Activated CD4-positive, alpha-beta memory T cell treated with anti-CD3 and anti-CD28 coated beads for 36 hours (primary cell): ENCODE results near the gene MRPL49. TPM values are rescaled to one million over a fixed set of nuclear protein-coding genes. Genes with fewer than 3 reads are reported as not detected.

Experiments used
- CTCF ChIA-PET: fragments of 350-600 bp; sonication (Branson Sonifier 250); formaldehyde crosslinking; loops from one replicate; lab custom pipeline; 2021; ENCODE audit warnings: antibody characterized with exemption, inconsistent platforms; lab: Charles Lee
- POLR2A ChIA-PET: fragments of 350-600 bp; sonication (Branson Sonifier 250); formaldehyde crosslinking; loops from one replicate; lab custom pipeline; 2021; ENCODE audit warnings: antibody characterized with exemption; lab: Charles Lee
- DNase-seq: peaks from one replicate; pipeline ENCODE4 v3.0.0-alpha.2; 2020
- H3K27ac Mint-ChIP-seq: one replicate; pipeline ENCODE4 v1.8.0; 2021; ENCODE audit warnings: mixed read lengths
- H3K27me3 Mint-ChIP-seq: one replicate; pipeline ENCODE4 v1.8.0; 2021; ENCODE audit warnings: mixed read lengths
- H3K36me3 Mint-ChIP-seq: one replicate; pipeline ENCODE4 v1.8.0; 2021; ENCODE audit warnings: mixed read lengths
- H3K4me1 Mint-ChIP-seq: one replicate; pipeline ENCODE4 v1.8.0; 2021; ENCODE audit warnings: low read depth, mixed read lengths
- H3K4me3 Mint-ChIP-seq: one replicate; pipeline ENCODE4 v1.8.0; 2021; ENCODE audit warnings: mild to moderate bottlenecking, mixed read lengths
- H3K9me3 Mint-ChIP-seq: one replicate; pipeline ENCODE4 v1.8.0; 2021; ENCODE audit warnings: mixed read lengths
- intact Hi-C: fragments of 100-400 bp; cut with micrococcal nuclease; formaldehyde crosslinking; loops from one replicate; pipeline ENCODE4 v1.15.1; 2023
- total RNA-seq, 2 experiments: library from RNA; stranded (reverse); gene quantifications; one replicate each; pipeline ENCODE4 v1.2.3, GENCODE V29; 2021

MRPL49 gene
- total RNA-seq, 2 experiments from 2014 or later = 48.5 to 52.5 TPM

DNA sequence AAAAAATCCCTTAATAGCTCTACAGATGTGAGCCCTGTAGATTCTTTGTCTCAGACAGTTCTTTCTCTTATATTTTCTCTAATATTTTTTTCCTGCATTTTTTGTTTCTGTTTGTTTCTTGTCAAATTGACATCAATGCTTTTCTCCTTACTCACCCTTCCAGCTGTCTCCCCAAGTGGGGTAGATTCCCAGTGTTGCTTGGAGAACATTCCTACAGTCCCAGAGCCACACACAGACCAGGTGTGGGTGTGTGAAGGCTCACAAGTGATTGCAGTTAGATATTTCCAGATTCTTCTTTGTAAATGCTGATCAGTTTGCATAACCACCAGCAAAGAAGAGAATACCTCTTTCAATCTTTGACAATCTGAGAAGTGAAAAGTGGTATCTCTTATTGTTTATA is 18.6 kb upstream of the MRPL49 start:
- intact Hi-C loops = no loop called here
- H3K36me3 Mint-ChIP-seq = peaks cover 10% of the 10 kb centered on the region
- H3K4me1 Mint-ChIP-seq = peaks cover 8% of the 10 kb centered on the region
- no peak for DNase-seq
- no peak overlapping the region for H3K27ac Mint-ChIP-seq
- POLR2A ChIA-PET = no interaction called here
- CTCF ChIA-PET = interaction anchor here (1.1 to 13.1 kb wide), 2 partner anchors 8 to 259 kb away, joined by 3 to 122 read pairs; partner anchors contain the start of genes CDC42BPG and TM7SF2
- no peaks in the 10 kb centered on the region for H3K9me3 Mint-ChIP-seq
- no peaks in the 10 kb centered on the region for H3K27me3 Mint-ChIP-seq
- H3K4me3 Mint-ChIP-seq = no peak overlapping the region

DNA sequence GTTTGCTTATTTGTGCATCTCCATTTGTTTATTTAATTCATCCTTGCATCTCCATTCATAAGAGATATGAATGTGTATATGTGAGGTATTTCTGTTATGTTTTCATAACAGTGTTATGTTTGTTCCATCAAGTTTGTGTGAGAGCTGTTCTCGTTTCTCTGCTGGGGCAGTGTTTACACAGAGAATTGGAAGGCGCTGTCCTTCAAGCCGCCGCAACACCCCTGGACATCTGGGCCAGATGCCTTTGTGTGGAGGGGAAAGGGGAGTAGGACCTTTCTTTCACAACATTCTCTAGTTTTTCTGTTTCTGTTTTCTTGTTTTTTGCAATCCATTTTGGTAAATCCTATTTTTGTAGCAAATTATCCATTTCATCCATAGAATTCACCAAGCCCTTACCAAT is 17.5 kb upstream of the MRPL49 start:
- H3K27me3 Mint-ChIP-seq = no peaks in the 10 kb centered on the region

DNA sequence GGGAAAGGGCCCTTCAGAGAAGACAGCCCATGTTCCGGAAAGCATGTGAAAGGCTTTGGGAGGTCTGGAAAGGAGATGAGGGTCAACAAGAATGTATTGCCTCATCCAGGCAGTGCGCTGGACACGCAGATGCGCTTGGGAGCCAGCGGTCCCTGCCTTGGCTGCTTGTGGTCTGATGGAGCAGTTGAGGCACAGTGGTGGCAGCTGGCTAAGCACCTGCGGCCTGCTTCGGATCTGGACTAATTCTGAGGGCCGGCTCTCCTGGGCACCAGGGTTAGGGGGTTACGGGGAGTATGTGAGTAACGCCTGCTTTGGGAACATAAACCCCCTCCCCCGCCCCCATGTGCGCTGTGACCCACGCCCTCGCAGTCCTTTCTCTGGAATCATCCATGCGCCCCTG is 15.0 kb upstream of the MRPL49 start:
- intact Hi-C loops = no loop called here
- no peak for DNase-seq
- no peaks in the 10 kb centered on the region for H3K27me3 Mint-ChIP-seq
- peaks cover 26% of the 10 kb centered on the region for H3K4me1 Mint-ChIP-seq
- ChIA-PET POLR2A (interaction anchor here (0.6 kb wide), 1 partner anchor 7 kb away, joined by 3 read pairs; no protein-coding TSS in a partner anchor), CTCF (interaction anchor here (6.7 kb wide), 1 partner anchor 13 kb away, joined by 72 read pairs; the partner anchor contains the start of genes FAU, MRPL49 and ZNHIT2)
- no peak overlapping the region for H3K4me3 Mint-ChIP-seq
- H3K27ac Mint-ChIP-seq = no peak overlapping the region
- H3K9me3 Mint-ChIP-seq = no peaks in the 10 kb centered on the region
- peaks cover 8% of the 10 kb centered on the region for H3K36me3 Mint-ChIP-seq

More for the DNA sequence above, 17.5 kb upstream of the MRPL49 start:
- H3K4me3 Mint-ChIP-seq = no peak overlapping the region
- no peak for DNase-seq
- H3K27ac Mint-ChIP-seq = peak overlapping the region; percentile 69
- CTCF ChIA-PET = interaction anchor here (0.8 to 13.1 kb wide), 2 partner anchors 7 to 217 kb away, joined by 3 to 122 read pairs; partner anchors contain the start of gene TM7SF2
- peaks cover 4% of the 10 kb centered on the region for H3K4me1 Mint-ChIP-seq
- peaks cover 8% of the 10 kb centered on the region for H3K36me3 Mint-ChIP-seq
- POLR2A ChIA-PET = no interaction called here
- no peaks in the 10 kb centered on the region for H3K9me3 Mint-ChIP-seq
- intact Hi-C loops = no loop called here

- ChIA-PET CTCF (interaction anchor here (0.8 to 6.7 kb wide), 3 partner anchors 12 to 94 kb away, joined by 3 to 72 read pairs (median 46); partner anchors contain the start of genes ARL2, FAU, MRPL49 and ZNHIT2), POLR2A (interaction anchor here (0.6 to 1.5 kb wide), 3 partner anchors 8 to 14 kb away, joined by 3 to 5 read pairs (median 4); partner anchors contain the start of genes FAU, MRPL49 and ZNHIT2)
- H3K4me1 Mint-ChIP-seq = peaks cover 30% of the 10 kb centered on the region
- H3K36me3 Mint-ChIP-seq = peaks cover 8% of the 10 kb centered on the region
- no peak overlapping the region for H3K4me3 Mint-ChIP-seq
- no peak overlapping the region for H3K27ac Mint-ChIP-seq
- no peaks in the 10 kb centered on the region for H3K9me3 Mint-ChIP-seq
- DNase-seq = no peak
- H3K27me3 Mint-ChIP-seq = no peaks in the 10 kb centered on the region
- intact Hi-C loops = no loop called here
Measured at GRCh38 chr11:65107751-65108468, 14.2 kb upstream of the MRPL49 start.

DNA sequence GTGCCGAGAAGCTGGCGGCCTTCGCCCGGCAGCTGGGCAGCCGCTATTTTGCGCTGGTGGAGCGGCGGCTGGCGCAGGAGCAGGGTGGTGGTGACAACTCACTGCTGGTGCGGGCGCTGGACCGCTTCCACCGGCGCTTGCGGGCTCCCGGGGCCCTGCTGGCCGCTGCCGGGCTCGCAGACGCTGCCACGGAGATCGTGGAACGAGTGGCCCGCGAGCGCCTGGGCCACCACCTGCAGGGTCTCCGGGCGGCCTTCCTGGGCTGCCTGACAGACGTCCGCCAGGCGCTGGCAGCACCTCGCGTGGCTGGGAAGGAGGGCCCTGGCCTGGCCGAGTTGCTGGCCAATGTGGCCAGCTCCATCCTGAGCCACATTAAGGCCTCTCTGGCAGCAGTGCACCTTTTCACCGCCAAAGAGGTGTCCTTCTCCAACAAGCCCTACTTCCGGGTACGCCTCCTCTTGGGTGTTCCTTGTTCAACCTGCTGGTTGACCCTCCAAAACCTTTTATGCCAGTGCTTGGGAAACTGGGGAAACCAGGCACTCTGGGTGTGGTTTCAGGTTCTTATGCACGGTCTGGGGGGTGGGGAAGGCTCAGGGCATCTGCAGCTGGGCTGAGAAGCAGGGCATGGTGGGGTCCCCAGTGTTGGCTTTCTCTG is 13.5 kb upstream of the MRPL49 start:
- intact Hi-C loops = no loop called here
- Mint-ChIP-seq H3K36me3 (peaks cover 6% of the 10 kb centered on the region), H3K4me1 (peaks cover 37% of the 10 kb centered on the region), H3K4me3 (no peak overlapping the region), H3K27ac (no peak overlapping the region), H3K27me3 (no peaks in the 10 kb centered on the region), H3K9me3 (no peaks in the 10 kb centered on the region)
- CTCF ChIA-PET = interaction anchor here (0.8 to 6.7 kb wide), 4 partner anchors 10 to 95 kb away, joined by 3 to 122 read pairs (median 59); partner anchors contain the start of genes ARL2, FAU, MRPL49 and VPS51
- POLR2A ChIA-PET = interaction anchor here (1.4 to 1.5 kb wide), 2 partner anchors 9 to 13 kb away, joined by 4 to 5 read pairs; partner anchors contain the start of genes FAU, MRPL49 and ZNHIT2
- DNase-seq = no peak

- peak overlapping the region; percentile 23 for H3K27ac Mint-ChIP-seq
- peaks cover 5% of the 10 kb centered on the region for H3K36me3 Mint-ChIP-seq
- no peaks in the 10 kb centered on the region for H3K9me3 Mint-ChIP-seq
- H3K4me3 Mint-ChIP-seq = no peak overlapping the region
- no peak for DNase-seq
- H3K27me3 Mint-ChIP-seq = no peaks in the 10 kb centered on the region
- intact Hi-C loops = loop anchor here (1.0 to 10.0 kb wide), 4 partner anchors 13 to 865 kb away; partner anchors contain the start of genes CAPN1, FKBP2, PPP1R14B and RASGRP2
- H3K4me1 Mint-ChIP-seq = peaks cover 43% of the 10 kb centered on the region
- ChIA-PET POLR2A (interaction anchor here (1.2 to 1.5 kb wide), 4 partner anchors 8 to 72 kb away, joined by 3 to 7 read pairs (median 4); partner anchors contain the start of genes CAPN1, FAU, MRPL49 and SYVN1), CTCF (interaction anchor here (0.5 to 6.7 kb wide), 19 partner anchors 10 to 263 kb away, joined by 3 to 122 read pairs (median 5); partner anchors contain the start of genes ARL2, CAPN1, FAU and MRPL49)
Measured at GRCh38 chr11:65109231-65110198, 12.6 kb upstream of the MRPL49 start.

DNA sequence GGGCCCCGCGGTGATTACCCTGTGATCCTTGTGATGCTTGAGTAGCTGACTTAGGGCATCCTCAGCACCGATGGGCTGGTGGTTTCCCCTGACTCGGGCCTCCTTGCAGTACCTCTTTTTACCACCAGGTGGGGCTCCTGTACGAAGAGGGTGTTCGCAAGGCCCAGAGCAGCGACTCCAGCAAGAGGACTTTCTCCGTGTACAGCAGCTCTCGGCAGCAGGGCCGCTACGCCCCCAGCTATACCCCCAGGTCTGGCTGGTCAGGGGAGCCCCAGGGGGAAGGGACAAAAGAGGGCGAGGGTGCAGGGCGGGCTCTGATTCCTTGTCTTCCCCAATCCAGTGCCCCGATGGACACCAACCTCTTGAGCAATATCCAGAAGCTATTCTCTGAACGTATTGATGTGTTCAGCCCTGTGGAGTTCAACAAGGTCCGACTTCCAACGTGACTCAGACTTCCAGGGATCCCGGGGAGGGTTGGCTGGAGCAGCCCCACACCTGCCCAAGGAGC is 11.7 kb upstream of the MRPL49 start:
- H3K36me3 Mint-ChIP-seq = peaks cover 5% of the 10 kb centered on the region
- no peak overlapping the region for H3K4me3 Mint-ChIP-seq
- H3K27me3 Mint-ChIP-seq = no peaks in the 10 kb centered on the region
- intact Hi-C loops = loop anchor here (1.0 to 10.0 kb wide), 4 partner anchors 14 to 866 kb away; partner anchors contain the start of genes CAPN1, FKBP2, PPP1R14B and RASGRP2
- H3K4me1 Mint-ChIP-seq = peaks cover 44% of the 10 kb centered on the region
- H3K27ac Mint-ChIP-seq = peak overlapping the region; percentile 23
- no peaks in the 10 kb centered on the region for H3K9me3 Mint-ChIP-seq
- DNase-seq = peak; percentile 97
- ChIA-PET CTCF (interaction anchor here (0.5 to 6.7 kb wide), 25 partner anchors 10 to 300 kb away, joined by 3 to 122 read pairs (median 4); partner anchors contain the start of genes ARL2, CAPN1, CDC42BPG and FAU), POLR2A (interaction anchor here (1.2 to 2.2 kb wide), 4 partner anchors 12 to 72 kb away, joined by 3 to 12 read pairs (median 6); partner anchors contain the start of genes CAPN1, FAU, MRPL49 and SYVN1)

- Mint-ChIP-seq H3K4me3 (peak overlapping the region; percentile 84), H3K9me3 (no peaks in the 10 kb centered on the region), H3K27me3 (no peaks in the 10 kb centered on the region), H3K36me3 (peaks cover 1% of the 10 kb centered on the region), H3K4me1 (peaks cover 52% of the 10 kb centered on the region), H3K27ac (no peak overlapping the region)
- ChIA-PET POLR2A (interaction anchor here (0.6 to 2.8 kb wide), 7 partner anchors 10 to 244 kb away, joined by 3 to 19 read pairs (median 6); partner anchors contain the start of genes FAU, MRPL49, SYVN1 and VPS51), CTCF (interaction anchor here (0.7 to 6.7 kb wide), 19 partner anchors 9 to 300 kb away, joined by 3 to 122 read pairs (median 7); partner anchors contain the start of genes ARL2, CAPN1, CDC42BPG and FAU)
- intact Hi-C loops = loop anchor here (2.0 to 10.0 kb wide), 3 partner anchors 70 to 866 kb away; partner anchors contain the start of genes CAPN1, FKBP2, PPP1R14B and RASGRP2
- DNase-seq = no peak
Measured at GRCh38 chr11:65111159-65111743, 10.9 kb upstream of the MRPL49 start.

GRCh38 chr11:65111744-65112545 is 10.2 kb upstream of the MRPL49 start, which contains the start of gene TM7SF2:
TSS of gene TM7SF2 (plus strand) at chr11:65111872. CDS start at chr11:65112016, 144 bp downstream.
- CTCF ChIA-PET = interaction anchor here (0.6 to 6.7 kb wide), 17 partner anchors 8 to 910 kb away, joined by 3 to 122 read pairs (median 7); partner anchors contain the start of genes ARL2, CAPN1, CDCA5 and FAU
- peak; percentile 96 for DNase-seq
- Mint-ChIP-seq H3K27me3 (no peaks in the 10 kb centered on the region), H3K4me3 (peak within 1 kb of the TSS; percentile 84), H3K9me3 (no peaks in the 10 kb centered on the region), H3K27ac (peak within 1 kb of the TSS; percentile 80), H3K4me1 (peaks cover 56% of the 10 kb centered on the region), H3K36me3 (peaks cover 5% of the 10 kb centered on the region)
- POLR2A ChIA-PET = interaction anchor here (0.8 to 2.8 kb wide), 8 partner anchors 10 to 150 kb away, joined by 3 to 19 read pairs (median 5); partner anchors contain the start of genes CAPN1, CDCA5, FAU and MRPL49
- intact Hi-C loops = loop anchor here (2.0 to 10.0 kb wide), 3 partner anchors 69 to 867 kb away; partner anchors contain the start of genes CAPN1, FKBP2, PPP1R14B and RASGRP2
